ENCODE data around the gene APOC1.
"Not testable (repeated sequence)": the region's sequence is repeated elsewhere in the genome, so short reads cannot be mapped to it uniquely, and the experiment has no call there.

The APOC1 gene

GRCh38 chr19:44914433-44915206, at the start of gene APOC1:
Gene APOC1 (plus strand): TSS chr19:44914608. CDS start chr19:44914892, 284 bp downstream.
- peak; percentile 82 for DNase-seq

DNA sequence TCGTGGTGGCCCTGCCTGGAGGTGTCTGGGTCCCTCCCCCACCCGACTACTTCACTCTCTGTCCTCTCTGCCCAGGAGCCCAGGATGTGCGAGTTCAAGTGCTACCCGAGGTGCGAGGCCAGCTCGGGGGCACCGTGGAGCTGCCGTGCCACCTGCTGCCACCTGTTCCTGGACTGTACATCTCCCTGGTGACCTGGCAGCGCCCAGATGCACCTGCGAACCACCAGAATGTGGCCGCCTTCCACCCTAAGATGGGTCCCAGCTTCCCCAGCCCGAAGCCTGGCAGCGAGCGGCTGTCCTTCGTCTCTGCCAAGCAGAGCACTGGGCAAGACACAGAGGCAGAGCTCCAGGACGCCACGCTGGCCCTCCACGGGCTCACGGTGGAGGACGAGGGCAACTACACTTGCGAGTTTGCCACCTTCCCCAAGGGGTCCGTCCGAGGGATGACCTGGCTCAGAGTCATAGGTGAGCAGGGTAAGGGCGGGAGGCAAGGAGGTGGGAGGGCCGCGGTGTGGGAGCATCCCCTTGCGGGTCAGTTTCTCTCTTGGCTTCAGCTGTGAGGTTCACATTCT, 49.1 kb upstream of the APOC1 start:
- no peak for DNase-seq

- DNase-seq, result no peak
Observed at GRCh38 chr19:44866664-44867063, 47.7 kb upstream of the APOC1 start.

- DNase-seq, result no peak
Observed at GRCh38 chr19:44867578-44867977, 46.8 kb upstream of the APOC1 start.

DNA sequence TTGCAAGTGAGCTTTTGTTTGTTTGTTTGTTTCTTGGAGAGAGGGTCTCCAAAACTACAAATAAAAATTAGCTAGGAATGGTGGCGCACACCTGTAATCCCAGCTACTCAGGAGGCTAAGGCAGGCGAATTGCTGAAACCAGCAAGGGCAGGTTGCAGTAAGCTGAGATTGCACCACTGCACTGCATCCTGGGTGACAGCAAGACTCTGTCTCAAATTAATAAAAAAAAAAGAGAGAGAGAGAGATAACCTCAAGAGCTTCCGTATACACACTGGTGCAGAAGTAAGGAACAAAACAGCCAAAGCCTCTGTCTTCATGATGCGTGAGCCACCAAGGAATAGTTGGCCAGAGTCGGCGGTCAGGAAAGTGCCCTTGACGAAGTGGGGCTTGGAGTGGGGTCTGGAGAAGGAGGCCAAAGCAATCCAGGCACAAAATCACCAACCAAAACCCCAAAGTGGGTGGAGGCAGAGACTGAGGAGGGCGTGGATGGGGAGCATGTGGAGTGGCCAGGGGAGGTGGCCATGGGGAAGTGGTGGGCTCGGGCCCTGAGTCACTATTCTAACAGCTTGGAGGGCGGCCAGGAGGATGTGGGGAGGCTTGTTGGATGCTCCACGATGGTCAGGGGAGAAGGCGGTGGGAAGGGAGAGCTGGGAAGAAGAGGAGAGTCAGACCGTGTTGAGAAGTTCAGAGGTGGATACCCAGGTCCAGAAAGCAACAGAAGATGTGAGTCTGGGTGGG, 44.5 kb upstream of the APOC1 start:
- no peak for DNase-seq

- no peak for DNase-seq
Observed at GRCh38 chr19:44871809-44872208, 42.6 kb upstream of the APOC1 start.

- no peak for DNase-seq
Observed at GRCh38 chr19:44872661-44873060, 41.7 kb upstream of the APOC1 start.

GRCh38 chr19:44874317-44874716, 40.1 kb upstream of the APOC1 start:
- no peak for DNase-seq

DNA sequence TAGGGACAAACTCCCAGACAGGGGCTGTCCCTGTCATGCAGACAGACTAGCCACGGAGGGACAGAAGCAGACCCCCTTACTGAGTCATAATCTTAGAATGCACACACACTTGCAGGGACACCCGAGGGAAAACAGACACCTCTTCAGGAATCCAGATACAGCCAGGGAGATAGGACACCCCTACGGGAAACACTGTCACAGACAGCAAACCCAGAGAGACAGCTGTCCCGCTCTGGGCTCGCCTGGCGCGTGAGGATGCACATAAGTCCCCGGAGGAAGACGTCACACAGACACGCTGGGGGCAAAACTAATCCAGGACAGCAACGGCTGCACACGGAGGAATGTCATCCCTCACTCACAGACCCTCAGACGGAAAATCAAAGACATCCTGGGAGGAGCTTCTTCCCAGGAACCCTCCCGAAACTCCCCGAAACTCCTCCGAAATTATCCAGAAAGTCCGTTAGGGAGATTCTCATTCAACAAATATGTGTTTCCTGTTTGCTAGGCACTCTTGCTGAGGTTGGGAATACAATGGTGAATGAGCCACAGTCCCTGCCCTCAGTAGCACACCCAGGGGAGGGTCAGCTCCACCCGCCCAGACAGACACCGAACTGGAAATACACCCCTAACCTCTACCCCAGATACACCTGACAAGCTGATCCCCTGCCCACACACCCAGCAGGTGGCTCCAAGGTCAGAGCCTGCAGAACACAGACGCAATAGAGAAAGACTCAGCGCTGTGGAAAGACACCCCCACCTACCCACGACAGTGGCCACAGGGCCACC, 38.5 kb upstream of the APOC1 start:
- DNase-seq, result no peak

GRCh38 chr19:44876930-44877535, 37.4 kb upstream of the APOC1 start:
- DNase-seq, result no peak

- DNase-seq, result no peak
Observed at GRCh38 chr19:44878120-44878865, 36.1 kb upstream of the APOC1 start.

GRCh38 chr19:44879309-44880065, 34.9 kb upstream of the APOC1 start:
- no peak for DNase-seq

- no peak for DNase-seq
Observed at GRCh38 chr19:44882063-44882462, 32.3 kb upstream of the APOC1 start.

GRCh38 chr19:44882619-44883397, 31.6 kb upstream of the APOC1 start:
- DNase-seq, result not testable (repeated sequence)

GRCh38 chr19:44883922-44884321, 30.5 kb upstream of the APOC1 start:
- no peak for DNase-seq

DNA sequence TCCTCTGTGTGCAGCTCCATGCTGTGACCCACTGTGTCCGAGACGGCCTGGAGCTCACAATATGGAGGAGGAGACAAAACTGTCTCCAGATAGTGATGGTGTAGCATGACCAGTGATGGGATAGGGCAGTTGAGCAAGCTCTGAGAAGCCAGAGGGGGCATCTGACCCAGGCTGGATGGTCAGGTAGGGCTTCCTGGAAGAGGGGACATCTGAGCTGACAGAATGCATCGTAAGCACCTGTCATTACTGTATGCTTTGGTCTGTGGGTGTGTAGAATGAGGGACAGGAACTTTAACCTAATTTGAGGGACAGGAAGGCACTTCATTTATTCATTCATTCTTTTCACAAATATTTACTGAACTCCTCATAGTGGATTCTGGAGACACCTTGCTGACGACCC, 29.8 kb upstream of the APOC1 start:
- no peak for DNase-seq

DNA sequence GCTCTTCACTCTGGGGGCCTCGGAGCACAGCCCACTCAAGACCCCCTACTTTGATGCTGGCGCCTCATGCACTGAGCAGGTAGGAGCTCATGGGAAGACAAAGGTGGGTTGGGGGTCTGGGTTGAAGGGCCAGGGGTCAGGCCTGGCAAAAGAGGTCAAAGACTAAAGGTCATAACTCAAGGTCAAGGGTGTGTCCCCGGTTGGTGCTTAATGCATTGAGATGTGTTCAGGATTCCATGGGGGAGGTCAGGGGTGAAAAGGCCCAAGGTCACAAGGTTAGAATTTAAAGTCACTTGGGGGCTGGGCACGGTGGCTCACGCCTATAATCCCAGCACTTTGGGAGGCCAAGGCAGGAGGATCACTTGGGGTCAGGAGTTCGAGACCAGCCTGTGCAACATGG, 28.3 kb upstream of the APOC1 start:
- no peak for DNase-seq

DNA sequence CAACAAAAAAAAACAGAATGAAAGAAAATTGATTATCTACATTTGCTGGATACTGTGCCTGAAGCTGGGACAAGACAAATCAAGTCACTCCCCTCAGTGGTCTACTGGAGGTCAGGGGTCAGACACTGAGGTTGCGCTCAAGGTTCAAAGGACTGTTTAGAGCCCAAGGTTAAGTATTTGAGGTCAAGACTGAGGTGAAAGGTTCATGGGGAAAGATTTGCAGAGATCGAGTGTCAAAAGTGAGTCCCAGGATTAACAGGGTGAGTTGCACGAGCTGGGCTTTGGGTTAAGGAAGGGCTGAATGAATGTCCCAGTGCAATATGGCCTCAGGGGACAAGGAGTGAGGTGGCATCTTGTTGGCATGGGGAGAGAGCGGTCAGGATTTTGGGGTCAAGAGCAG, 26.8 kb upstream of the APOC1 start:
- DNase-seq, result no peak

- DNase-seq, result not testable (repeated sequence)
Observed at GRCh38 chr19:44888335-44888734, 26.1 kb upstream of the APOC1 start.

DNA sequence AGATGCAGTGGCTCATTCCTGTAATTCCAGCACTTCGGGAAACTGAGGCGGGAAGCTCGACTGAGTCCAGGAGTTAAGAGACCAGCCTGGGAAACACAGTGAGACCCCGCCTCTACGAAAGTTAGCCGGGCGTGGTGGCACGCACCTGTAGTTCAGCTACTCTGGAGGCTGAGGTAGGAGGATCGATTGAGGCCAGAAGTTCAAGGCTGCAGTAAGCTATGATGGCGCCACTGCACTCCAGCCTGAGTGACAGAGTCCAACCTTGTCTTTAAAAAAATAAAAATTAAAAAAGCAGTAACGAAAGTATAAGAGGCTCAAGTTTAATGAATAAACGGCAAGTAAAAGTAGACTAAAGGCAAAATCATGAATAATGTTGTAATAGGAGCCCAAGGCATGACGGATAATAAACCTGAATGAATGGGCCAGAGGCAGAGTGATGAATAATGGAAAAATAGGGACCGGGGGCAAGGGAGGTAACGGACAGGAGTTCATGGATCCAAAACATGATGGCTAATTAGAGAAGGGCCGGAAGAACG, 24.5 kb upstream of the APOC1 start:
- no peak for DNase-seq
